ENCODE results near the gene SULT1C2.

DNA sequence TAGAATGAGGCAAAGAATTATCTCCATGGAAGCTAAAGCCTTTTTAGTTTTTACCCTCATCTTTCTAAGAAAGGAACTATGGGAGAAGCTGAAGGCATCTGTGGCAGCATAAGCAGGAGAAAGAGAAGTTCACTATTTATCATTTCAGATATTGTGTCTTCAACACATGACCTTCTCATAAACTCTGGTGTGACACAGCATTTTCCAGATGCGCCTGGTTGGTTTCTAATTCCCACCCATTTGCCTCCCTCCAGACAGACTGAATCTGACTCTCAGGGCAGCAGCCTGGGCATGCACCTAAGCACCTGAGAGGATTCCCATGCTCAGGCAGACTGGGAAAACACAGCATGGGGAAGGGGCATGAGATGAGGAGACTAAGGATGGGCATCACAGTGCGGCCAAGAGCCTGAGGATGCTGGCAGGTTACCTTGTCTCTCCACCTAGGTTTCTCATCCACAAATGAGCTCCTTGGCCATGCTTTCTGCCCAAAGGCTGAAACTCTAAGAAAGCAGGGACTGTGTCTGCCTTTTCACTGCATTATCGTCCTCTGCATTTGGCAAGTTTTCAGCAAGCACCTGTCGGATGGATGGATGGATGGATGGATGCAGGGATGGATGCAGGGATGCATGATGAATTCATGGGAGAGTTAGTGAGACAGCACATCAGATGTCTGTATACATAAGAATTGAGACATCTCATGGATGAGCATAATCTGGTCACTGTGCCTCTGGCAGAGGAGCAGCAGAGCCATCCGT is 60.3 kb downstream of the SULT1C2 start:
- TF ChIP-seq, protein P1, sequence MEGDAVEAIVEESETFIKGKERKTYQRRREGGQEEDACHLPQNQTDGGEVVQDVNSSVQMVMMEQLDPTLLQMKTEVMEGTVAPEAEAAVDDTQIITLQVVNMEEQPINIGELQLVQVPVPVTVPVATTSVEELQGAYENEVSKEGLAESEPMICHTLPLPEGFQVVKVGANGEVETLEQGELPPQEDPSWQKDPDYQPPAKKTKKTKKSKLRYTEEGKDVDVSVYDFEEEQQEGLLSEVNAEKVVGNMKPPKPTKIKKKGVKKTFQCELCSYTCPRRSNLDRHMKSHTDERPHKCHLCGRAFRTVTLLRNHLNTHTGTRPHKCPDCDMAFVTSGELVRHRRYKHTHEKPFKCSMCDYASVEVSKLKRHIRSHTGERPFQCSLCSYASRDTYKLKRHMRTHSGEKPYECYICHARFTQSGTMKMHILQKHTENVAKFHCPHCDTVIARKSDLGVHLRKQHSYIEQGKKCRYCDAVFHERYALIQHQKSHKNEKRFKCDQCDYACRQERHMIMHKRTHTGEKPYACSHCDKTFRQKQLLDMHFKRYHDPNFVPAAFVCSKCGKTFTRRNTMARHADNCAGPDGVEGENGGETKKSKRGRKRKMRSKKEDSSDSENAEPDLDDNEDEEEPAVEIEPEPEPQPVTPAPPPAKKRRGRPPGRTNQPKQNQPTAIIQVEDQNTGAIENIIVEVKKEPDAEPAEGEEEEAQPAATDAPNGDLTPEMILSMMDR (IDR thresholded peaks at IDR 0.05) = no peak
- TF ChIP-seq POLR2A (IDR thresholded peaks at IDR 0.05) = no peak
